Endothelial cell of umbilical vein (primary cell): ENCODE data around the gene SLC9C2.
"Not testable (repeated sequence)": the region's sequence is repeated elsewhere in the genome, so short reads cannot be mapped to it uniquely, and the experiment has no call there.

Experiments used
- EZH2 ChIP-seq: IDR thresholded peaks from 2 replicates; pipeline ENCODE4 v1.6.1; 2012; ENCODE audit warnings: borderline replicate concordance, low read depth, mild to moderate bottlenecking, moderate library complexity, low read length, inconsistent platforms; ENCODE audit not compliant: severe bottlenecking
- POLR2A ChIP-seq: IDR thresholded peaks from 2 replicates; pipeline ENCODE4 v1.6.1; 2012; ENCODE audit warnings: low read depth, mild to moderate bottlenecking, control low read depth, low read length
- TF ChIP-seq, protein P1 (sequence below), 2 donors: IDR thresholded peaks; 1 replicate in 1 of 2; 2 replicates in 1 of 2; pipeline ENCODE4 v1.5.1; 2011; ENCODE audit warnings: low read length in 2 of 2, mild to moderate bottlenecking in 2 of 2, moderate library complexity in 2 of 2, control low read depth in 1 of 2, inconsistent platforms in 1 of 2, low read depth in 1 of 2; ENCODE audit not compliant: insufficient read depth in 1 of 2; ENCODE audit errors: extremely low read depth in 1 of 2
- TF ChIP-seq, protein P2 (sequence below): IDR thresholded peaks from 2 replicates; pipeline ENCODE4 v1.6.1; 2011; ENCODE audit not compliant: insufficient read depth, insufficient read length

DNA sequence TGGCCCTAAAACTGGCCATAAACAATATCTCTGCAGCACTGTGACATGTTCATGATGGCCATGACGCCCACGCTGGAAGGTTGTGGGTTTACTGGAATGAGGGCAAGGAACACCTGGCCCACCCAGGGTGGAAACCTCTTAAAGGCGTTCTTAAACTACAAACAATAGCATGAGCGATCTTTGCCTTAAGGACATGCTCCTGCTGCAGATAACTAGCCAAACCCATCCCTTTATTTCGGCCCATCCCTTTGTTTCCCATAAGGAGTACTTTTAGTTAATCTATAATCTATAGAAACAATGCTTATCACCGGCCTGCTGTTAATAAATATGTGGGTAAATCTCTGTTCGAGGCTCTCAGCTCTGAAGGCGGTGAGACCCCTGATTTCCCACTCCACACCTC lies 109.7 kb downstream of the SLC9C2 start:
- TF ChIP-seq, protein P1, sequence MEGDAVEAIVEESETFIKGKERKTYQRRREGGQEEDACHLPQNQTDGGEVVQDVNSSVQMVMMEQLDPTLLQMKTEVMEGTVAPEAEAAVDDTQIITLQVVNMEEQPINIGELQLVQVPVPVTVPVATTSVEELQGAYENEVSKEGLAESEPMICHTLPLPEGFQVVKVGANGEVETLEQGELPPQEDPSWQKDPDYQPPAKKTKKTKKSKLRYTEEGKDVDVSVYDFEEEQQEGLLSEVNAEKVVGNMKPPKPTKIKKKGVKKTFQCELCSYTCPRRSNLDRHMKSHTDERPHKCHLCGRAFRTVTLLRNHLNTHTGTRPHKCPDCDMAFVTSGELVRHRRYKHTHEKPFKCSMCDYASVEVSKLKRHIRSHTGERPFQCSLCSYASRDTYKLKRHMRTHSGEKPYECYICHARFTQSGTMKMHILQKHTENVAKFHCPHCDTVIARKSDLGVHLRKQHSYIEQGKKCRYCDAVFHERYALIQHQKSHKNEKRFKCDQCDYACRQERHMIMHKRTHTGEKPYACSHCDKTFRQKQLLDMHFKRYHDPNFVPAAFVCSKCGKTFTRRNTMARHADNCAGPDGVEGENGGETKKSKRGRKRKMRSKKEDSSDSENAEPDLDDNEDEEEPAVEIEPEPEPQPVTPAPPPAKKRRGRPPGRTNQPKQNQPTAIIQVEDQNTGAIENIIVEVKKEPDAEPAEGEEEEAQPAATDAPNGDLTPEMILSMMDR (IDR thresholded peaks at IDR 0.05; ENCODE audit: extremely low read depth in 1 of 2, insufficient read depth in 1 of 2, low read depth in 1 of 2, low read length in 2 of 2) = not testable (repeated sequence)
- TF ChIP-seq, protein P2, sequence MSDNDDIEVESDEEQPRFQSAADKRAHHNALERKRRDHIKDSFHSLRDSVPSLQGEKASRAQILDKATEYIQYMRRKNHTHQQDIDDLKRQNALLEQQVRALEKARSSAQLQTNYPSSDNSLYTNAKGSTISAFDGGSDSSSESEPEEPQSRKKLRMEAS = not testable (repeated sequence)
- not testable (repeated sequence) for TF ChIP-seq POLR2A, EZH2
